HG03175 (cell line): ENCODE data around the gene ZNG1F.
A peak's percentile ranks its signal among the peaks of the same experiment; 100 is the strongest.
"Not testable (repeated sequence)": the region's sequence is repeated elsewhere in the genome, so short reads cannot be mapped to it uniquely, and the experiment has no call there.

Source experiments
- ATAC-seq: cut with Tn5 transposase; IDR thresholded peaks from one replicate; pipeline ENCODE4 v1.9.1; 2021; ENCODE audit warnings: mild to moderate bottlenecking, moderate library complexity; ENCODE audit not compliant: unreplicated experiment

ZNG1F gene

DNA sequence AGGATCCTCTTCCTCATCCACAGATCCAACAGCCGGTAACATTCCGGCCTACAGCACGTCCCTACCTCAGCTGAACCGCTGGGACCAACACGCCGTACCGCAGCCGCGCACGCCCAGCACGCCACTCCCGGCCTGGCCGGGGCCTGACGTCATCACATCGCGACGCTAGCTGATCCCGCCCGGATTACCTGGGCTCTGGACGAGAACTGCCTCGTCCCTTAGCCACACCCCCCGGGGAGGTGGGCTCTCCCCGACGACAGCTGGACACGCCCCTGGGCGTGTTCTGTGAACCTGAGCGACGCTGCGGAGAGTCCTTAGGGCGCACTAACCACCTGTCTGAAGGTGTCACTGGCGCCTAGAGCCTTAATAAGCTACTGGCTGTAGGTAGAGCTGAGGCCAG lies at the start of gene ZNG1F:
ZNG1F (minus strand) TSS at position 101 of the 400 bp plus-strand sequence; CDS start at position 42, 59 bp downstream.
- ATAC-seq, result not testable (repeated sequence)

DNA sequence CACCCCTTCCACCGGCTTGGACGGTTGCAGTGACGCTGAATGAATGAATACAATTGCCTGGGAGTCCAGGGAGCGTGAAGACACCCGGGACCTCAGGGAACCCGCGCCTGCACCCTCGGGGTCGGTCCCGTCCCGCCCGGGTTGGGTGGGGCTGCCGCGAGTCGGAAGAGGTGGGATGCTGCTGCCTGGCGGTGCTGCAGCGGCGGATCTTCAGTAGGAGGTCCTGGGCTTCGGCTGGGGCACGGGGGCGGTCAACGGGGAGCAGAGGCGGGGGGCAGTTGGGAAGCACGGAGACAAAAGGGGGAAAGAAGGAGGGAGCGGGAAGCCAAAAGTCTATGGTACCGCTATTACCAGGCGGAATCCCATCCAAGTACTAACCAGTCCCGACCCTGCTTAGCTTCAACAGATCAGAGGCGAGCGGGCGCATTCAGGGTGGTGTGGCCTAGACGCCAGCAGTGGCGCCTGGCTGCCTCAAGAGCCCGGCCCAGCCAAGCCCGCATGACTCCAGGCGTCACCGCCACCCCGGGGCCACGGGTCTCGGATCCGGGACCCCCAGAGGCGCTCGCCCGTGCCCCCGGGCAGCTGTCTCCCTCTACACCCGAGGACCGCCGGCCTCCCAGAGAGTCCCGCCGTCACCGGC lies 48.1 kb upstream of the ZNG1F start:
- ATAC-seq, result not testable (repeated sequence)

DNA sequence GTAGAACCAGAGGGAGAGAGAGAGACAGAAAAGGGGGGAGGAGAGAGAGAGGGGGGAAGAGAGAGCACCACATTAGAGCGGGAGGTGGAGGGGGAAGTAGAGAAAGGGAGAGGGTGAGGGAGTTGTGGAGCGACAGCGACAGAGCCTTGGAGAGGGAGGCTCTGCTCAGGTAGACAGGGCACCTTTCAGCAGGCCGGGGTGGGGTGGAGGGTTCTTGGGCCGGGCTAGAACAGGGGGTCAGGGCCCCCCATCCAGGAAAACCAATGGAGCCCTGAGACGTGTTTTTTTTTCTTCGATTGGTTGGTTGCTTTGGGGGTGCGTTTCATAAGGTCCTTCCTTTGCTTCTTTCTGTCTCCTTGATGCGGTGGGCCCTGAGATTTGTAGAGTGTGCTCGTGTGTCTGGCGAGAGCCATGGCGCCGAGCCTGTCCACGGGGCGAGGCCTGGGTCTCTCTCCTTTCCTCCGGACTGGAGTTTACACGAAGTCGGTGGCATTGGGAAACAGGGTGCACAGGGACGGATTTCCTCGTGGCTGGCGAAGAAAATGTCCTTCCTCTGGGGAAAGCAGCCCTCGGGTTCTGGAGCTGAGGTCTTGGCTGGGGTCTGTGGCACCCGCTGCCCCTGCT lies 47.5 kb upstream of the ZNG1F start:
- ATAC-seq, result not testable (repeated sequence)

DNA sequence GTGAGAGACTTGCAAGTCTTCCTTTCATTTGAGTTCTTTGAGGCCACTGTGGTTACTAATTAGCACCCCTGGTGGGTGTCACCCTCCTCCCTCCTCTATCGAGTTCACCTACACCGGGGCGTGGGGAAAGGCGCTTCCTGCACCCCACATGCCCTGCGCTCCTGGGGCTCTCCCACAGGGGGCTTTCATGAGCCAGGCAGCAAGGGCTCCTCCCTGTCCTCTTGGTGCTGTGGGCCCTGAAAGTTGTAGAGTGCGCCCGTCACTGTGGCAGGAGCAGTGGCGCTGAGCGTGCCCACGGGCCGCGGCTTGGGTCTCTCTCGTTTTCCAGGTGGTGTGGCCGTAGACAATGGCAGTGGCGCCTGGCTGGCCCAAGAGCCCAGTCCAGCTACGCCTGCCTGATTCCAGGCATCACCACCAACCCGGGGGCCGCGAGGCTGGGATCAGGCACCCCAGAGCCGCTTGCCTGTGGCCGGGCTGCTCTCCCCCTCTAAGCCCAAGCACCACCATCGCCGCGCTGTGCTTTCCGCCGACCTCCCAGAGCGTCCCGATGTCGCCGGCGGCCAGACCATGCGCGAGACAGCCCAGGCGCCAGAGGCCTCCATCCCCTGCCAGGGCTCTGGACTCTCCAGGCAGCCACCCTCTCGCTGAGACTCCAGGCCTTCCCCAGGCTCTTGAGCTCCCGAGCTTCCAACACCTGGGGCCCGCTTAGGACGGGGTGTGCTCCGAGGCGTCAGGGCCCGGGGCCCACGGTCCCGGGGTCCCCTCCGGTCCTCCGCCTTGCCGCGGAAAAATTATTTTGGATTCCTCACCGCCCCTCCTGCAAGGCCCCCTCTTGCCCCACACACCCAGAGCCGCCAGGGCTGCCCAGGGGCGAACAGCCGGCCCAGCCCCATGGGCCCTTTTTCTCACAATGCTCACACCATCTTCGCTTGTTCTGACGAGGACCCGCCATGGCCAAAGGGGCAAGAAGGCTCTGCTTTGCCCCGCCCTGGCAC lies 46.0 kb upstream of the ZNG1F start:
- ATAC-seq, result peak; percentile 100

DNA sequence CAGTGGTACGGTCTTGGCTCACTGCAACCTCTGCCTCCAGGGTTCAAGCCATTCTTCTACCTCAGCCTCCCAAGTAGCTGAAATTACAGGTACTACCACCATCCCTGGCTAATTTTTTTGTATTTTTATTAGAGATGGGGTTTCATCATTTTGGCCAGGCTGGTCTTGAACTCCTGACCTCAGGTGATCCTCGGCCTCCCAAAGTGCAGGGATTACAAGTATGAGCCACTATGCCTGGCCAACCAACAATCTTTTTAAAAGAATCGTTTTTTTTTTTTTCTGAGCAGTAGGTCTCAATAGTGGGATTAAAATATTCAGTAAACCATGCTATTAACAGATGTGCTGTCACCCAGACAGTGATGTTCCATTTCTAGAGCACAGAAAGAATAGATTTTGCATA lies 45.1 kb upstream of the ZNG1F start:
- not testable (repeated sequence) for ATAC-seq

DNA sequence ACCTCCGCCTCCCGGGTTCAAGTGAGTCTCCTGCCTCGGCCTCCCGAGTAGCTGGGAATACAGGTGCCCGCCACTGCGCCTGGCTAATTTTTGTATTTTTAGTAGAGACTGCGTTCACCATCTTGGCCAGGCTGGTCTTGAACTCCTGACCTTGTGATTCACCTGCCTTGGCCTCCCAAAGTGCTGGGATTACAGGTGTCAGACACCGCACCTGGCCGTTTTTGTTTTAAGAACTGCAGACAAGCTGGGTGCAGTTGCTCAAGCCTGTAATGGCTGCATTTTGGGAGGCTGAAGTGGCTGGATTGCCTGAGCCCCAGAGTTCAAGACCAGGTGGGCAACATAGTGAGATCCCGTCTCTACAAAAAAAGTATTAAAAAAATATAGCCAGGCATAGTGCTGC lies 43.2 kb upstream of the ZNG1F start:
- not testable (repeated sequence) for ATAC-seq

DNA sequence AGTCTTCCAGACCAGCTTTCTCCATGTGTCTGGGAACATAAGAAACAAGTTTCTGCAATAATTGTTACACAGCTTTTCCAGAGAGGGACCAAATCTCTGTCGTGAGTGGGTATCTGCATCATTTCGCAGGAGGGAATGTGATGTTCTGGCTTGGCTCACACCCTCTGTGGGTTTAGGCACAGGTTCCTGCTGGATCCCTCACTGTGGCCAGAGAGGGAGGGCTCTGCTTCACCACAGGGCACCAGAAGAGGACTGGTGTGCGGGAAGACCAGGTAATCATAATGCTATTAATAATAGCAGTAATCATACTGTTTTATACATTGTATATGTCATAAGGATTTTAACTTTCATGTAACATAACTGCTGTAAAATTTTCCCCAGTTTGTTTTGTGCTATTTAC lies 41.3 kb upstream of the ZNG1F start:
- not testable (repeated sequence) for ATAC-seq

DNA sequence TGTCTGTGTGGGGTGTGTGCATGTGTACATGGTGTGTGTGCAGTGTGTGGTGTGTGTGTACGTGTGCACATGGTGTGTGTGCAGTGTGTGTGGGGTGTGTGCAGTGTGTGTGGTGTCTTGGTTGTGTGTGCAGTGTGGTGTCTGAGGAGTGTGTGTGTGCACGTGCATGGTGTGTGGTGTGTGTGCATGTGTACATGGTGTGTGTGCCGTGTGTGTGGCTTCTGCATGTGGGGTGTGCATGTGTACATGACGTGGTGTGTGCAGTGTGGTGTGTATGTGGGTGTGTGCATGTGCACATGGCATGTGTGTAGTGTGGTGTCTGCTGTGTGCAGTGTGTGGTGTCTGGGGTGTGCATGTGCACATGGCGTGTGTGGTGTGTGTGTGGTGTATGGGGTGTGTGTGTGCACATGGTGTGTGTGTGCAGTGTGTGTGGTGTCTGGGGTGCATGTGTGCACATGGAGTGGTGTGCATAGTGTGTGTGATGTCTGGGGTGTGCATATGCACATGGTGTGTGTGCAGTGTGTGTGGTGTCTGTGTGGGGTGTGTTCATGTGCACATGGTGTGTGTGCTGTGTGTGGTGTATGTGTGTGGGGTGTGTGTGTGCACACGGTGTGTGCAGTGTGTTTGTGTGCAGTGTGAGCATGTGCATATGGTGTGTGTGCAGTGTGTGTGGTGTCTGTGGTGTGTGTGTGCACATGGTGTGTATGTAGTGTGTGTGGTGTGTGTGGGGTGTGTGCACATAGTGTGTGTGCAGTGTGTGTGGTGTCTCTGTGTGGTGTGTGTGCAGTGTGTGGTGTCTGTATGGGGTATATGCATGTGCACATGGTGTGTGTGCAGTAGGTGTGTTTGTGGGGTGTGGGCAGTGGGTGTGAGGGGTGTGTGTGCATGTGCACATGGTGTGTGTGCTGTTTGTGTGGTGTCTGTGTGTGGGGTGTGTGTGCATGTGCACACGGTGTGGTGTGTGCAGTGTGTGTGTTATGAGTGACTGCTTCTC lies 40.6 kb upstream of the ZNG1F start:
- no peak for ATAC-seq

DNA sequence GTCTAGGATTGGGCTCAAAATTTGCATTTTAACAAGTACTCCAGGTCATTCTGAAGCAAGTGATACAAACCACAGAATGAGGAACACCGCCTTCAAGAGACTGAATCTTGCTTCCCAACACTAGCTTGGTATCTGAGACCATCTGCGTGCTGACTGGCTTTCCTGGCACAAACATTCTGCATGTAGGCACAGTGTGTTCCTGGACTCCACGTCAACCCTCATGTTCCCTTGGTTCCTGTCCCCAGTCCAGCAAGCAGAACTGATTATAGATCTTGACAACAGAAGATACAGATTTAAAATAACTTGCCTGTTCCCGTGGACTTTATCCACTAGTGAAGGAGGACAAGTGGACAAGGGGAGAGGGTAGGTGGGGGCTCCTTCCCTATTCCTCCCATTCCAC lies 30.7 kb upstream of the ZNG1F start:
- ATAC-seq, result not testable (repeated sequence)

DNA sequence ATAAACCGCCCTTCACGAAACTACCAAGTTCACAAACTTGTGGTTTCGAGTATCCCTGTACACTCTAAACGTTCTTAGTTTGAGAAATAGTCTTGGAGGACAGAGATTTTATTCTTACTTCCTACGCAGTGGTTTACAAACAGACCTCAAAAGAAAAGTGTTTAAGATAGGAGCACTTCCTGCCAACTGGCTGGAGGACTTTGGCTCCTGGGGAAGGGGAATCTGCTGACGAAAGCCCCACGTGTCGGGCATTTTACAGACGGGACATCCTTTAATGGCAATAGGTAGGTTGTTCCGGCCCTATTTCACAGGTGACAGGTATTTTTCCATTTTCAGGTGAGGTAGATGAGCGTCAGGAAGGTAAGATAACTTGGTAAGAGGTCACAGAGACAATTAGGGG lies 678 bp downstream of the ZNG1F start:
- ATAC-seq, result not testable (repeated sequence)

DNA sequence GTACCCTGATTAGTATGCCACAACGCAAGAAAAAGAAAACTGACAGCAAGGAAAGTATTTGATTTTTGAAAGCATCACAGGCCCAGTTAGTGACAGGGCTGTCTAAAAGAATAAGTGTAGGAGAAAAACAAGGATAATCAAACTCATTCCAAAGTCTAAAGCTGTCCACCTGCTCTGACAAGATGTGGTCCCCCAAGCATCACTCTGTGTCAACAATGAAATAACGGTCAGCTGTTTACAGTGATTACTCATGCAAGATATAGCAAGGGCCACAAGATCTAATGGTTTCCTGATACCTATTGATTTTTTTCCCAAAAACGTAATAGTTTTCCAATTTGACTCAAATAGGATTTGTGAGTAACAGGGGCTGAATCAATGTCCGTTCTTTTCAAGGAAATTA lies 14.1 kb downstream of the ZNG1F start:
- not testable (repeated sequence) for ATAC-seq

DNA sequence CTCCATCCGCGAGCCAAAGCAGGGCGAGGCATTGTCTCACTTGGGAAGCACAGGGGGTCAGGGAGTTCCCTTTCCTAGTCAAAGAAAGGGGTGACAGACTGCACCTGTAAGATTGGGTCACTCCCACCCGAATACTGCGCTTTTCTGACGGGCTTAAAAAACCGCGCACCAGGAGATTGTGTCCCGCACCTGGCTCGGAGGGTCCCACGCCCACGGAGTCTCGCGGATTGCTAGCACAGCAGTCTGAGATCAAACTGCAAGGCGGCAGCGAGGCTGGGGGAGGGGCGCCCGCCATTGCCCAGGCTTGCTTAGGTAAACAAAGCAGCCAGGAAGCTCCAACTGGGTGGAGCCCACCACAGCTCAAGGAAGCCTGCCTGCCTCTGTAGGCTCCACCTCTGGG lies 39.0 kb downstream of the ZNG1F start:
- not testable (repeated sequence) for ATAC-seq

DNA sequence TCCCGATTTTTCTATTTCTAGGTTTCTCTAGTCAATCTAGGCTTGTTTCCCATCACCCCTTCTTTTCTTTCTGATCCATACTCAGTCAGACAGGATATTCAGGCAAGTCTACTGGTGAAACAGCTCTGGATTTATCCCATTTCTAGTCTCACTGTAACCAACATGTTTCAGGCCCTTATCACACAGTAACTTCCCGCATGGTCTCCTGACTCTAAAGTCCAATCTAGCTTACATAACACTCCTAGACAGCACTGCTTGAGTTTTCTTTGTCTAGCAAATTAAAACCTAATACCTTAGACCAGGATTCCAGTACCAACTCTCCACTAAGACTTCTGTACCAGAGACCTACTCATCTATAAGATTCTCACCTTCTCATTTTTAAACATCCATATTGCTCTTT lies 47.2 kb downstream of the ZNG1F start:
- ATAC-seq, result not testable (repeated sequence)

DNA sequence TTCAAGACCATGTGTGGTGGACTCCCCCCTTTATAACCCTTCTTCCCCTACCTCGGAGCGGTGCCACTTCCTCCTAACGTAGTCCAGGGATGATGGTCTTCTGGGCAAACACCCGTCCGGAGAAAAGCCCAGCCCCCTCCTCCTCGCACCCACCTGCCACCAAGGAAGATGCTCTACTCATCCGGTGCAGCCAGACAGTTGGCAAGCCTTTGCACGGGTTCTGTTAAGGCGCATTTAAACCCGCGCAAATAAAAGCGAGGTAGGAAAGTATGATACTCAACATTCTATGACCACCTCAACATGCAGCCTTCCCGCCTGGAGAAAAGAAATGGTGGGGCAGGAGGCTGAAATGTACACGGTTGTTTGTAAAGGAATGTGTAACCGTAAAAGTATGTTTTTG lies 60.5 kb downstream of the ZNG1F start, which contains the start of gene FOXD4L6:
FOXD4L6 (minus strand) TSS at position 101 of the 400 bp plus-strand sequence. CDS start 298 bp downstream, outside the sequence.
- not testable (repeated sequence) for ATAC-seq

DNA sequence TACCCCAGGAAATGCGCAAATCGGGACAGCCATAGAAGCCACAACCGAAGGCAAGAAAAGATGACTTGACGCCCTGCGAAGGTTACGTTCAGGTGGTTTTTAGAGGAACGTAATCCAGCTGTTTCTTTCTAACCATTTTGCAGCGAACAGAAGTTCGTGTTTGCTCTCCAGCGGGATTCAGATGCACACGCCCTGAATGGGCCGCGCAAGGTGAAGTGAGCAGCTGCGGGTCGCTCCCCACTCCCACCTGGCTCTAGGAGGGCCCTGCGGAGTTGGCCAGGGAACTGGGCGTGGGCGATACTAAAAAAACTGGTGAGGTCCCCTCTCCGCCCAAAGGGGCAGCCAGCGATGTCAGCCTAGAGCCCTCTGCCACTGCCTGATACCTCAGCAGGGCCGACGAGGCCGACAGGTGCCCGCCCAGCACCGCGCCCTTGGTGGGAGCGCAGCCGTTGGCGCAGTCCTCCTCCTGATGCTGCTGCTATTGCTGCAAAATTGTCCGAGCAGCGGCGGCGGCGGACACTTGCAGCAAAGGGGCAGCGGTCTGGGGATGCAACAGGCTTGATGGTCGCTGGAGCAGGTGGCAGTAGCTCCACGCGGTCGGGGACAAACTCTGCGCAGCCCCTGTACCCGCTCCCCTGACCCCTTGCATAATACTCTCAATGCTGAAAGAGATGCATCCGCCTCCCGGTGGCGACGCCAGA lies 62.2 kb downstream of the ZNG1F start:
- ATAC-seq, result not testable (repeated sequence)

DNA sequence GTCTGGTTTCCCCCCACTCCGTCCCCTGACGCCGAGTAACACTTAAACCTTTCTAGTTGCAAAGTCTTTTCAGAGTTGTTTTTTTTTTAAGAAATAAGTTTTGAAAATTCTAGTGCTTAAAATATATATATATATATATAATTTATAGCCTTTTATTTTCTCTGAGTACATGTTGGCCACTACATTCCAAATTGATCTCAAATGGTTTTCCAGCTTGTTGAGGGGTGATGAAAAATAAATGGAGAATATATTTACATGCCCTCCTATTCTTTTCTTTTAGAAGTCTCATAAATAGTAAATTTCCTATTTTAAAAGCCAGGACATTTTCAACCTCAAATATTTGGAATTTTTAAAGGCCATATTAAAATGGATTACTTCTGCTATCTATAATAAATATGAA lies 63.2 kb downstream of the ZNG1F start:
- ATAC-seq, result not testable (repeated sequence)

DNA sequence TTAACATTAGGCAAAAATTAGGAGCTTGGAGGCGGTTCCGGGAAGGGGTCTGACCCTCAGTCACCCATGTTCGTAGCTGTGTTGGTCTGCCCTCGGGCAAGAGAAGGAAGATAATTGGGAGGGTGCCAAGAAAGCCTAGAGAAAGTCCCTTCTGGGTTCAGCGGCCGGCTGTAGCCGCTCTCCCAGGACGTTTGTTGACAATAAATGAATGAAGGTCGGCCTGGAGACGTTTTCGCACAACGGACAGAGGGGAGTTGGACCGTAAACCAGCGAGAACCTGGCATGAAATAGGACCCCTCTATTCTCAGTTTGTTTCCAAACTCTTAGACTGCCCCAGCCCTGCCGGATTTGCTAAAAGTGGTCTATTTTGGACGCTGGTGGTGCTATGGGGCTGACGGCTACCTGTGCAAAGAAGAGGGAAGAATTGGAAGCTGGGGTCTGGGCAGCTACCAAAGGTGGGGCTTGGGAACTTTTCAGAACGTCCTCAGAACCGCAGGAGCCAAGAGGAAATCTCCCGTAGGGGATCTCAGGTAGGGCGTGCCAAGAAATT lies 63.9 kb downstream of the ZNG1F start:
- ATAC-seq, result not testable (repeated sequence)

DNA sequence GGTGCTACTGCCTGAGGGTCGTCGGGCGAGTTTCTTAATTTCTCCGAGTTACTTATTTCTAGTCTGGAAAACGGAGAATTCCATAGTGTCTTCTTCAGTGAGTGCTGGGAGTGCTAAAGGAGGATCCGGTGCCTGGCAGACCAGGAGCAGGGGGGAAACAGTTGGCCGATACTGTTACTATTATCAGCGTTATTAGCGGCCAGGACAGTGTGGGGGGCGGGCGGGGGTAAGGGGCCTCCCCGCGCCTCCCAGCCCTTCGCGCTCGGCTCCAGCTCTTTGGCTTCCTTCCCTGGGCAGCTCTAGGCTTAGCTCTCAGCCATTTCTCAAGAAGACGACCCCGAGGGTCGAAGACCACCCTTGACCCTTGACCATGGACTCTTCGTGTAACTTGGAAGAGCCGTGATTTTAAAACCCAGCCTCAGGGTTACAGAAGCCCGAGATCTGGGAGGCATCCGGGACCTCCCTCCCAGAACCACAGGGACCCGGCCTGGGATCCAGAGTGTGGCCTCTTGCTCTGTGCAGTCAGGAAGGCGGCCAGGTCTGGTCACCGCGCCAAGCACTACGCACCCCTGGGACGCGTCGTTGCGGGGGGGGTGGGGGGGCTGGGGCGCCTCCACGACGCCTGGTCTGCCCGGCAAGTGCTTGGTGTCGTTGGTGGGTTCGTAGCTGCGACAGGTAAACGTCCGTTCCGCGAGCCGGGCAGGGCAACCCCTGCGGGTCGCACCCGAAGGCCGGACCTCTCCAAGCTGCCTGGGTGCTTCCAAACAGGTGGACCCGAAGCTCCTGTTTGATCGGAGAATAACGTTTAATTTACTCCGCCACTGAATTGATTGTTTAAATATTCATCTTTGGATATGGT lies 64.6 kb downstream of the ZNG1F start:
- not testable (repeated sequence) for ATAC-seq
